Ascending aorta (tissue), 2 donors: ENCODE measurements around the gene TACC2. TPM values are rescaled to one million over a fixed set of nuclear protein-coding genes. Genes with fewer than 3 reads are reported as not detected.

Experiments
- DNase-seq, 2 donors: peaks; one replicate each; pipeline ENCODE4 v3.0.0-alpha.2; 2019; ENCODE audit warnings: low spot score in 2 of 2
- H3K27ac ChIP-seq, 2 donors: fragments of 200-600 bp; sonication (generic); one replicate each; pipeline ENCODE4 v1.5.1; 2016 to 2017; ENCODE audit warnings: mild to moderate bottlenecking in 1 of 2
- H3K27me3 ChIP-seq: fragments of 200-600 bp; sonication (generic); one replicate; pipeline ENCODE4 v1.5.1; 2017
- H3K36me3 ChIP-seq, 2 donors: fragments of 200-600 bp; sonication (generic); one replicate each; pipeline ENCODE4 v1.5.1; 2016
- H3K4me1 ChIP-seq, 2 donors: fragments of 200-600 bp; sonication (generic); one replicate each; pipeline ENCODE4 v1.5.1; 2016 to 2017; ENCODE audit warnings: mild to moderate bottlenecking in 1 of 2
- H3K4me3 ChIP-seq, 2 donors: fragments of 200-600 bp; sonication (generic); one replicate each; pipeline ENCODE4 v1.5.1; 2016 to 2017; ENCODE audit warnings: mild to moderate bottlenecking in 1 of 2
- H3K9me3 ChIP-seq, 2 donors: fragments of 200-600 bp; sonication (generic); one replicate each; pipeline ENCODE4 v1.5.1; 2016
- intact Hi-C: fragments of 100-400 bp; cut with DNase I; formaldehyde crosslinking; loops from one replicate; pipeline ENCODE4 v1.15.1; 2023
- total RNA-seq: library from RNA; depleted of rRNA; stranded (reverse); fragments of >200 nt; gene quantifications from one replicate; pipeline ENCODE4 v1.1.0, GENCODE V29; 2016
- TF ChIP-seq, protein P1 (sequence below), 3 experiments: fragments of 200-600 bp in 2 of 3; fragments of 450-650 bp in 1 of 3; sonication (generic) in 2 of 3; IDR thresholded peaks; one replicate each; pipeline ENCODE4 v1.5.1; 2016 to 2019; ENCODE audit warnings: antibody characterized with exemption in 3 of 3, mild to moderate bottlenecking in 1 of 3, moderate library complexity in 1 of 3

TACC2 gene
- total RNA-seq, 1 donor from 2014 or later = 69.1 TPM

DNA sequence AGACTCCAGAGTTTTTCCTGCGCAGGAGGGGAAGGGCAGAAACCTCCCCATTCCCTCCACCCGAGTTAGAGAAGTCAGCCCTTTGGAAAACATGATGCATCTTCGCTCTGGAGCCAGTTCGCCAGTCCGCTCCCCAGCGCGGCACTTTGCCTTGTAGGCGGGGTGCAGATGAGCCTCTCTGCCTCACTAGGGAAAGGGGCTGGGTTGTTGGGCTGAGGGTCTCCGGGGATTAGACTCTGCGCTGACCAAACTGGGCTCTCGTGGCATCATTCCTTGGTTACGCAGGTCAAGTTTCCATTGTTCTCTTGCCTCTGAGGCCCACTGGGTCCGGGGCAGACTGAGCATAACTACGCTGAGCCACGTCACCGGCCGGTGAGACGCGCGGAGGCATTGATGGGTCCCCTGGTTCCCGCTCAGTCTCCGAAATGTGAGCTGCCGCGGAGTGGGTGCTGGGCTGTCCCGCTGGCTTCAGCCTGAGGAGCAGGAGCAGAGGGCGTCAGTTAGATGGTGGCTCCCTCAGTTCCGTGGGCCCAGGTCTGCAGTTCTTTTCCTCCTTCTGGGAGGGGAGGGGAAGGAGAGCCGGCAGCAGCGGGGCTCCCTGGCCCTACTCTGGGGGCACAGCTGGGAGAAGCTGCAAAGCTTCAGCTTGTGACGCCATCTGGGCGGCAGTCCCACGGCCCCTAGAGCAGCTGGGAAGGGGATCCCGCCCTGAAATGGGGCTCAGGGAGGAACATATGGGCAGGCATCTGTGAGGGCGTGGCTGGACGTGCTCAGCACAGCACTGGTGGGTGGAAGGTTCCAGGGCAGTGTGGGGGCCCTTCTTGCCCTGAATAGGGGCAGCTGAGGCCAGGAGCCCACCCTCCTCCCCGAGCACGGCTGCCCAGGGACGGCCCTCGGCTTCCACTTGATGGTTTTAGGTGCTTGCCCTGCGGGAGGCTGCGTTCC, 160.9 kb downstream of the TACC2 start:
- Histone ChIP-seq H3K36me3 (peaks cover 0 to 5% of the 10 kb centered on the region in 2 donors), H3K27ac (peak overlapping the region; percentile 65 to 82), H3K27me3 (no peaks in the 10 kb centered on the region), H3K4me3 (peak overlapping the region in 1 of 2 donors; percentile 42), H3K4me1 (peaks cover 7 to 26% of the 10 kb centered on the region in 2 donors), H3K9me3 (no peaks in the 10 kb centered on the region)
- intact Hi-C loops = loop anchor here (2.0 to 10.0 kb wide), 3 partner anchors 37 to 315 kb away; partner anchors contain the start of genes HTRA1 and PLEKHA1
- TF ChIP-seq, protein P1, sequence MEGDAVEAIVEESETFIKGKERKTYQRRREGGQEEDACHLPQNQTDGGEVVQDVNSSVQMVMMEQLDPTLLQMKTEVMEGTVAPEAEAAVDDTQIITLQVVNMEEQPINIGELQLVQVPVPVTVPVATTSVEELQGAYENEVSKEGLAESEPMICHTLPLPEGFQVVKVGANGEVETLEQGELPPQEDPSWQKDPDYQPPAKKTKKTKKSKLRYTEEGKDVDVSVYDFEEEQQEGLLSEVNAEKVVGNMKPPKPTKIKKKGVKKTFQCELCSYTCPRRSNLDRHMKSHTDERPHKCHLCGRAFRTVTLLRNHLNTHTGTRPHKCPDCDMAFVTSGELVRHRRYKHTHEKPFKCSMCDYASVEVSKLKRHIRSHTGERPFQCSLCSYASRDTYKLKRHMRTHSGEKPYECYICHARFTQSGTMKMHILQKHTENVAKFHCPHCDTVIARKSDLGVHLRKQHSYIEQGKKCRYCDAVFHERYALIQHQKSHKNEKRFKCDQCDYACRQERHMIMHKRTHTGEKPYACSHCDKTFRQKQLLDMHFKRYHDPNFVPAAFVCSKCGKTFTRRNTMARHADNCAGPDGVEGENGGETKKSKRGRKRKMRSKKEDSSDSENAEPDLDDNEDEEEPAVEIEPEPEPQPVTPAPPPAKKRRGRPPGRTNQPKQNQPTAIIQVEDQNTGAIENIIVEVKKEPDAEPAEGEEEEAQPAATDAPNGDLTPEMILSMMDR (IDR thresholded peaks at IDR 0.05) = no peak
- DNase-seq = peak in 1 of 2 donors; percentile 86

DNA sequence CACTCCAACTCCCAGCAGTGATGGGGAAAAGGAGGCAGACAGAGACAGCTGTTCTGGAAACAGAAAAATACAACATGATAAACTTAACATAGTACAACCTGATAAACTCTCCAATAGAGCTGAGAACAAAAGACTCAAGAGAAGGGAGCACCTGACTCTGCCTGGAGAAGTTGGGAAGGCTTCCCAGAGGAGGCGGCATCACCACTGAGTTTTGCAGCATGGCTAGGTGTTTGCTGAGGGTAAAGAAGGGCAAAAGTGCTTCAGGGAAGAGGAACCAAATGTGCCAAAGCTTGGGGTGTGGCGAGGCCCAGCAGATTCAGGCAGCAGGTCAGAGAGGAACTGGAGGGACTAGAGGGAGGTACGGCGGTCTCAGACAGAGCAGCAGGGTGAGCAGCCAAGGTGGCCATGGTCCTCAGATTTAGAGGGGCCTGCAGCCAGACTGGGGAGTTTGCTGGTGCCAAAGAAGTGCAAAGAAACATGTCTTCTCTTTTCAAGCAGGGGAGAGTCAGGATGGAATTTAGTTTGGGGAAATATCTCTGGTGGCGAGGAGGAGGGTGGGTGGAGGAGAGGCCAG, 162.2 kb downstream of the TACC2 start:
- Histone ChIP-seq H3K27me3 (no peaks in the 10 kb centered on the region), H3K4me1 (peaks cover 12 to 33% of the 10 kb centered on the region in 2 donors), H3K9me3 (no peaks in the 10 kb centered on the region), H3K36me3 (peaks cover 0 to 3% of the 10 kb centered on the region in 2 donors), H3K27ac (peak overlapping the region; percentile 60 to 74), H3K4me3 (no peak overlapping the region)
- intact Hi-C loops = no loop called here
- TF ChIP-seq, protein P1 (IDR thresholded peaks at IDR 0.05) = no peak
- no peak for DNase-seq

DNA sequence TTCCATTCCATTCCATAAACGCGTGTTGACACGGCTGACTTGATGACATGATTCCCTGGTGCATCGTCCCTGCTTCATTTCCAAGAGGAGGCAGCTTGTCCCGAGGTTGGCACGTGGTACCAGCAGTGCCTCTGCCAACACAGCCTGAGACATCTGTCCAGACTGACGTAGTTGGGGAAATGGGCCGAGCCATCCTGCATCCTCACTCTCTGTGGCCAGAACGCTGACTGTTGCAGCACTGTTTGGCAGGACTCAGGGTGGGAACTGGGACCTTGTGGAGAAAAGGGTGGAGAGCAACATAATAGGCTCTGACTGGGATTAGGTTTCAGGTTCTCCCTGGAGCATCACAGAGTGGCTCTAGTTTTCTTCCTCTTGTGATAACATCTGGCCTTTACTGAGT, 163.6 kb downstream of the TACC2 start:
- peak overlapping the region; percentile 60 to 74 for H3K27ac ChIP-seq
- TF ChIP-seq, protein P1 (IDR thresholded peaks at IDR 0.05) = no peak
- intact Hi-C loops = loop anchor here (1.0 kb wide), 1 partner anchor 11 kb away; no protein-coding TSS in a partner anchor
- peaks cover 0 to 3% of the 10 kb centered on the region in 2 donors for H3K36me3 ChIP-seq
- DNase-seq = peak; percentile 65 to 95
- H3K9me3 ChIP-seq = no peaks in the 10 kb centered on the region
- H3K4me1 ChIP-seq = peaks cover 12 to 33% of the 10 kb centered on the region in 2 donors
- H3K4me3 ChIP-seq = no peak overlapping the region
- no peaks in the 10 kb centered on the region for H3K27me3 ChIP-seq

DNA sequence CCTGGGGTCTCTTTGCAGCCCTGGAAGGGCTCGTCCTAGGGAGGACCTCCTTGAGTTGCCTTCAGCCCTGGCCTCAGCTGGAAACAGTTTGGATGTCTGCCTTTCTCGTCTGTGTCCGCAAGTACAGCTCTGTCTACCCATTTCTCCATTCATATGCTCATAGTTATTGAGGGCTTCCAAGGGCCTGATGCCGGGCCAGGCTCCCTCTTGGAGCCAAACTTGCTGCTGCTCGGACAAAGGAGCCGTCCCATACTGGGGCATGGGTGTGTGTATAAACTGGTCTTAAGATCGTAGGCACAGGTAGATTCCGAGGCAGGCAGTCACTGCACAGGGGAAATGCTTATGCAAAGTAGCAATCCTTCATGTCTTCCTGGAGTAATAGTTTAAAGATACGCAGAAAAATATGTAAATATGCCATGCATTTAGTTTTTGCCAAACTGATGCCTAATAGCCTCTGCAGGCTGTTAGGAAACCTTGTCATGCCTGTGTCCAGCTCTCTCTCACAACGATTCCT, 165.1 kb downstream of the TACC2 start:
- no peaks in the 10 kb centered on the region for H3K27me3 ChIP-seq
- H3K4me3 ChIP-seq = peak overlapping the region in 1 of 2 donors; percentile 56
- H3K27ac ChIP-seq = peak overlapping the region; percentile 74 to 88
- intact Hi-C loops = no loop called here
- TF ChIP-seq, protein P1 (IDR thresholded peaks at IDR 0.05) = no peak
- H3K9me3 ChIP-seq = no peaks in the 10 kb centered on the region
- no peak for DNase-seq
- H3K4me1 ChIP-seq = peaks cover 12 to 26% of the 10 kb centered on the region in 2 donors
- peaks cover 0 to 5% of the 10 kb centered on the region in 2 donors for H3K36me3 ChIP-seq

DNA sequence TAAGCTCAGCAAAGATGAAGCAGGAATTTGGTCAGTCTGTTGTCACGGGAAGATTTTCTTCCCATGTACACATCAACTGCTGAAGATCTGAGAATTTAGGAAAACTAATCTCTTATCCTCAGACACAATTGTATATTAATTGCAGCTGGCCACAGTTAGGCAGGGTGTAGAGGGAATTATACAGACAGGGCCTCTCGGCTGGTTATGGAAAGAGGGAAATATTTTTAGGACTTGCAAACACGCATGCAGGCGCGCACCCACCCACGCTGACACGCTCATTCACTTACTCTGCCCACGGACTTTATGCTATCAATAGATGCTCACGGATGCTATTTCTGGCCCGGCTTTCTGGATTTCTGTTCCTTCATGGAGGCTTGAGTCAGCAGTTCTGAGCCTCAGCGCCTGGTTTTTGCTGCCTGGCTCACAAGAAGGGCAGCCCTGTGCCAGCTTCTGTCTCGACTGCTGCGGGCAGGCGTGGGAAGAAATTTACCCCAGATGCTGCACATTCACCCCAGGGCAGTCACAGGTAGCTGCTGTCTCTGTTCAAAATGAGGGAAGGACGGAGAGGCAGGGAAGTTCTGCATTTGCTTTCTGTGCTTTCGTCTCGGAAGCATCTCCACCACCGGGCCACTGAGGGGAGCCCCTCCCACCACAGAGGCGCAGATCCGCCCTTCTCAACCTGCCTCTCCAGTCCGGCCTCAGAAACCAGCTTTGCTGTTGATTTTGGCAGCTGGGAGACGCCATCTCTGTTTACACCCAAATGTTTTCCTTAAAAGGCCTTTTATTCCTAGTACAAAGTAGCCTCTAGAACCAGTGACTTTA, 165.8 kb downstream of the TACC2 start:
- intact Hi-C loops = no loop called here
- H3K9me3 ChIP-seq = no peaks in the 10 kb centered on the region
- peak overlapping the region; percentile 14 to 56 for H3K4me3 ChIP-seq
- H3K27ac ChIP-seq = peak overlapping the region; percentile 74 to 88
- peaks cover 0 to 5% of the 10 kb centered on the region in 2 donors for H3K36me3 ChIP-seq
- H3K4me1 ChIP-seq = peaks cover 12 to 20% of the 10 kb centered on the region in 2 donors
- TF ChIP-seq, protein P1 (IDR thresholded peaks at IDR 0.05) = no peak
- H3K27me3 ChIP-seq = no peaks in the 10 kb centered on the region
- peak in 1 of 2 donors; percentile 83 for DNase-seq
